HEK293 (cell line): Measurements from ENCODE around the gene GDA.

Source experiments
- CTCF ChIA-PET: fragments of 350-600 bp; formaldehyde crosslinking; extraction: SDS; loops from one replicate; lab custom pipeline; 2021; ENCODE audit warnings: antibody characterized with exemption; lab: Yijun Ruan, JAX
- POLR2A ChIA-PET: fragments of 300-600 bp; formaldehyde crosslinking; extraction: SDS; loops from one replicate; lab custom pipeline; 2020; ENCODE audit warnings: antibody characterized with exemption, inconsistent platforms; lab: Yijun Ruan, JAX
- H3K27ac ChIP-seq: fragments of 200-500 bp; sonication (Bioruptor generic); 2 replicates; pipeline ENCODE4 v1.5.1; 2014; ENCODE audit warnings: low read depth, low read length, control low read depth, inconsistent platforms; ENCODE audit errors: extremely low read depth
- H3K36me3 ChIP-seq, 2 experiments: fragments of 200-500 bp in 1 of 2; sonication (Bioruptor generic) in 1 of 2; 1 replicate in 1 of 2; 2 replicates in 1 of 2; pipeline ENCODE4 v1.5.1; 2014 to 2017; ENCODE audit warnings: inconsistent platforms in 2 of 2, low read length in 2 of 2; ENCODE audit not compliant: control insufficient read depth in 2 of 2, insufficient read depth in 1 of 2
- H3K4me1 ChIP-seq: fragments of 200-500 bp; sonication (Bioruptor generic); 2 replicates; pipeline ENCODE4 v1.5.1; 2014; ENCODE audit warnings: mild to moderate bottlenecking, low read length, inconsistent platforms; ENCODE audit not compliant: control insufficient read depth, insufficient read depth
- H3K4me3 ChIP-seq: 2 replicates; pipeline ENCODE4 v1.5.1; 2011; ENCODE audit warnings: low read depth, mild to moderate bottlenecking, control low read depth, low read length, moderate library complexity
- H3K9me3 ChIP-seq: fragments of 200-500 bp; sonication (Bioruptor generic); 2 replicates; pipeline ENCODE4 v1.5.1; 2014; ENCODE audit warnings: low read depth, low read length, inconsistent platforms; ENCODE audit not compliant: control insufficient read depth, insufficient read depth
- BCL6B ChIP-seq: fragments of 450-650 bp; formaldehyde crosslinking; IDR thresholded peaks from 2 replicates; pipeline ENCODE4 v1.5.1; 2017; ENCODE audit warnings: missing biosample characterization, missing genetic modification characterization
- GLI2 ChIP-seq: fragments of 450-650 bp; formaldehyde crosslinking; IDR thresholded peaks from 2 replicates; pipeline ENCODE4; 2017; ENCODE audit warnings: missing biosample characterization, missing genetic modification characterization, low read depth, borderline replicate concordance
- HOXD13 ChIP-seq: sonication (generic); formaldehyde crosslinking; IDR thresholded peaks from 2 replicates; pipeline ENCODE4 v1.8.0; 2022; ENCODE audit warnings: missing genetic modification reagents, borderline replicate concordance
- KLF17 ChIP-seq: fragments of 450-650 bp; formaldehyde crosslinking; IDR thresholded peaks from 2 replicates; pipeline ENCODE4 v1.5.1; 2016; ENCODE audit warnings: missing biosample characterization, missing genetic modification characterization
- KLF8 ChIP-seq: fragments of 450-650 bp; formaldehyde crosslinking; IDR thresholded peaks from 2 replicates; pipeline ENCODE4 v1.5.1; 2016; ENCODE audit warnings: missing biosample characterization, missing genetic modification characterization
- PRDM6 ChIP-seq: fragments of 450-650 bp; formaldehyde crosslinking; IDR thresholded peaks from 2 replicates; pipeline ENCODE4 v1.5.1; 2017; ENCODE audit warnings: missing biosample characterization, missing genetic modification characterization
- ZBTB1 ChIP-seq: fragments of 450-650 bp; formaldehyde crosslinking; IDR thresholded peaks from 2 replicates; pipeline ENCODE4 v1.5.1; 2016; ENCODE audit warnings: missing biosample characterization, missing genetic modification characterization
- ZNF112 ChIP-seq: fragments of 450-650 bp; formaldehyde crosslinking; IDR thresholded peaks from 2 replicates; pipeline ENCODE4 v1.5.0; 2017; ENCODE audit warnings: missing biosample characterization, missing genetic modification characterization
- ZNF311 ChIP-seq: fragments of 450-650 bp; formaldehyde crosslinking; IDR thresholded peaks from 2 replicates; pipeline ENCODE4 v1.5.1; 2017; ENCODE audit warnings: missing biosample characterization, missing genetic modification characterization, borderline replicate concordance
- ZNF473 ChIP-seq: fragments of 450-650 bp; formaldehyde crosslinking; IDR thresholded peaks from 2 replicates; pipeline ENCODE4 v1.5.1; 2017; ENCODE audit warnings: missing biosample characterization, missing genetic modification characterization
- ZNF48 ChIP-seq: fragments of 450-650 bp; formaldehyde crosslinking; IDR thresholded peaks from 2 replicates; pipeline ENCODE4 v1.5.1; 2016; ENCODE audit warnings: missing biosample characterization, missing genetic modification characterization
- ZNF560 ChIP-seq: fragments of 450-650 bp; formaldehyde crosslinking; IDR thresholded peaks from 2 replicates; pipeline ENCODE4 v1.5.1; 2017; ENCODE audit warnings: missing biosample characterization, missing genetic modification characterization, borderline replicate concordance
- ZNF561 ChIP-seq: fragments of 450-650 bp; IDR thresholded peaks from 2 replicates; pipeline ENCODE4 v1.5.1; 2018; ENCODE audit warnings: missing biosample characterization, missing genetic modification characterization, borderline replicate concordance
- ZNF621 ChIP-seq: fragments of 450-650 bp; formaldehyde crosslinking; IDR thresholded peaks from 2 replicates; pipeline ENCODE4 v1.5.1; 2017; ENCODE audit warnings: missing biosample characterization, missing genetic modification characterization
- ZNF701 ChIP-seq: fragments of 450-650 bp; formaldehyde crosslinking; IDR thresholded peaks from 2 replicates; pipeline ENCODE4 v1.5.1; 2016; ENCODE audit warnings: missing biosample characterization, missing genetic modification characterization
- ZNF777 ChIP-seq: fragments of 450-650 bp; formaldehyde crosslinking; IDR thresholded peaks from 2 replicates; pipeline ENCODE4 v1.5.1; 2017; ENCODE audit warnings: missing biosample characterization, missing genetic modification characterization, borderline replicate concordance
- ZNF792 ChIP-seq: fragments of 450-650 bp; formaldehyde crosslinking; IDR thresholded peaks from 2 replicates; pipeline ENCODE4 v1.5.1; 2016; ENCODE audit warnings: missing biosample characterization, missing genetic modification characterization
- ZSCAN16 ChIP-seq: fragments of 450-650 bp; formaldehyde crosslinking; IDR thresholded peaks from 2 replicates; pipeline ENCODE4 v1.5.1; 2016; ENCODE audit warnings: missing biosample characterization, missing genetic modification characterization
- TF ChIP-seq, protein P1 (sequence below): fragments of 450-650 bp; formaldehyde crosslinking; IDR thresholded peaks from 2 replicates; pipeline ENCODE4; 2016; ENCODE audit warnings: missing biosample characterization, missing genetic modification characterization
- TF ChIP-seq, protein P2 (sequence below): fragments of 450-650 bp; formaldehyde crosslinking; IDR thresholded peaks from 2 replicates; pipeline ENCODE4 v1.5.1; 2016; ENCODE audit warnings: missing biosample characterization, missing genetic modification characterization
- TF ChIP-seq, protein P3 (sequence below): fragments of 450-650 bp; formaldehyde crosslinking; IDR thresholded peaks from 2 replicates; pipeline ENCODE4 v1.5.1; 2017; ENCODE audit warnings: missing biosample characterization, missing genetic modification characterization
- TF ChIP-seq, protein P4 (sequence below): sonication (generic); formaldehyde crosslinking; IDR thresholded peaks from 2 replicates; pipeline ENCODE4 v1.8.1; 2022; ENCODE audit warnings: mild to moderate bottlenecking, moderate library complexity, missing genetic modification reagents
- TF ChIP-seq, protein P5 (sequence below): fragments of 450-650 bp; formaldehyde crosslinking; IDR thresholded peaks from 2 replicates; pipeline ENCODE4 v1.5.1; 2016; ENCODE audit warnings: missing biosample characterization, missing genetic modification characterization

The GDA gene

DNA sequence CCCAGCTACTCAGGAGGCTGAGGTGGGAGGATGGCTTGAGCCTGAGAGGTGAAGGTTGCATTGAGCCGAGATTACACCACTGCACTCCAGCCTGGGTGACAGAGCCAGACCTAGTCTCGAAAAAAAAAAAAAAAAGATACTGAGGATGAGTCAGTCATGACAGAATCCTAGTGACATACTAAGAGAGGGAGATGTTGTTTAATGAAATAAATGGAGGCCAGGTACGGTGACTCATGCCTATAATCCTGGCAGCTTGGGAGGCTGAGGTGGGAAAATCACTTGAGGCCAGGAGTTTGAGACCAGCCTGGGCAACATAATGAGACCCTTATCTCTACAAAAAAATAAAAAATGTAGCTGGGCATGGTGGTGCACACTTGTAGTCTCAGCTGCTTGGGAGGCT lies 108.6 kb downstream of the GDA start (continued):
- no peak for TF ChIP-seq ZNF561 (tag by site-specific recombination)
- TF ChIP-seq GLI2 (tag by site-specific recombination): no peak
- TF ChIP-seq, protein P1, sequence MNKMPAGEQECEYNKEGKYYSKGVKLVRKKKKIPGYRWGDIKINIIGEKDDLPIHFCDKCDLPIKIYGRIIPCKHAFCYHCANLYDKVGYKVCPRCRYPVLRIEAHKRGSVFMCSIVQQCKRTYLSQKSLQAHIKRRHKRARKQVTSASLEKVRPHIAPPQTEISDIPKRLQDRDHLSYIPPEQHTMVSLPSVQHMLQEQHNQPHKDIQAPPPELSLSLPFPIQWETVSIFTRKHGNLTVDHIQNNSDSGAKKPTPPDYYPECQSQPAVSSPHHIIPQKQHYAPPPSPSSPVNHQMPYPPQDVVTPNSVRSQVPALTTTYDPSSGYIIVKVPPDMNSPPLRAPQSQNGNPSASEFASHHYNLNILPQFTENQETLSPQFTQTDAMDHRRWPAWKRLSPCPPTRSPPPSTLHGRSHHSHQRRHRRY (tag by site-specific recombination): no peak
- TF ChIP-seq, protein P2, sequence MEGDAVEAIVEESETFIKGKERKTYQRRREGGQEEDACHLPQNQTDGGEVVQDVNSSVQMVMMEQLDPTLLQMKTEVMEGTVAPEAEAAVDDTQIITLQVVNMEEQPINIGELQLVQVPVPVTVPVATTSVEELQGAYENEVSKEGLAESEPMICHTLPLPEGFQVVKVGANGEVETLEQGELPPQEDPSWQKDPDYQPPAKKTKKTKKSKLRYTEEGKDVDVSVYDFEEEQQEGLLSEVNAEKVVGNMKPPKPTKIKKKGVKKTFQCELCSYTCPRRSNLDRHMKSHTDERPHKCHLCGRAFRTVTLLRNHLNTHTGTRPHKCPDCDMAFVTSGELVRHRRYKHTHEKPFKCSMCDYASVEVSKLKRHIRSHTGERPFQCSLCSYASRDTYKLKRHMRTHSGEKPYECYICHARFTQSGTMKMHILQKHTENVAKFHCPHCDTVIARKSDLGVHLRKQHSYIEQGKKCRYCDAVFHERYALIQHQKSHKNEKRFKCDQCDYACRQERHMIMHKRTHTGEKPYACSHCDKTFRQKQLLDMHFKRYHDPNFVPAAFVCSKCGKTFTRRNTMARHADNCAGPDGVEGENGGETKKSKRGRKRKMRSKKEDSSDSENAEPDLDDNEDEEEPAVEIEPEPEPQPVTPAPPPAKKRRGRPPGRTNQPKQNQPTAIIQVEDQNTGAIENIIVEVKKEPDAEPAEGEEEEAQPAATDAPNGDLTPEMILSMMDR (tag by site-specific recombination): no peak
- TF ChIP-seq ZNF112 (tag by site-specific recombination): no peak

DNA sequence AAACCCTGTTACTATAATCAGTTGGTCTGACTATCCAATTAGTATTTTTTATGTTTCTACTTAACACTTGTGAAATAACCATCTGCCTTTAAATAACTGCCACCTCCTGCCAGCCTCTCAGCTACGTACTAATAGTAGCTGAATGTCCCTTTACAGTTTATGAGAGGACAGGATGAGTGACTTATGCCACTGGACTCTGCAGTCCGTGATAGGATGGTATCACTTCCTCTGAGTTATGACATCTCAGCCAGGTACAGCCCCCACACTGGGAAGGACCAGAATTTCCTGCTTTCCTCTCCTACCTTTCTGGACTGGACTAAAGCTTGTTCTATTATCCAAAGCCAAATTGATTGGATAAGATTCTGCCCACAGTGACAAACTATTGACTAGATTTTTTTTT lies 112.8 kb downstream of the GDA start:
- Histone ChIP-seq H3K4me1 (no peaks in the 10 kb centered on the region), H3K9me3 (no peaks in the 10 kb centered on the region), H3K4me3 (no peak overlapping the region), H3K36me3 (no peaks in the 10 kb centered on the region), H3K27ac (no peak overlapping the region)
- ChIA-PET CTCF (interaction anchor here (2.8 kb wide), 1 partner anchor 10 kb away, joined by 11 read pairs; no protein-coding TSS in a partner anchor), POLR2A (no interaction called here)
- TF ChIP-seq, protein P3, sequence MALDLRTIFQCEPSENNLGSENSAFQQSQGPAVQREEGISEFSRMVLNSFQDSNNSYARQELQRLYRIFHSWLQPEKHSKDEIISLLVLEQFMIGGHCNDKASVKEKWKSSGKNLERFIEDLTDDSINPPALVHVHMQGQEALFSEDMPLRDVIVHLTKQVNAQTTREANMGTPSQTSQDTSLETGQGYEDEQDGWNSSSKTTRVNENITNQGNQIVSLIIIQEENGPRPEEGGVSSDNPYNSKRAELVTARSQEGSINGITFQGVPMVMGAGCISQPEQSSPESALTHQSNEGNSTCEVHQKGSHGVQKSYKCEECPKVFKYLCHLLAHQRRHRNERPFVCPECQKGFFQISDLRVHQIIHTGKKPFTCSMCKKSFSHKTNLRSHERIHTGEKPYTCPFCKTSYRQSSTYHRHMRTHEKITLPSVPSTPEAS (tag by site-specific recombination): no peak
- TF ChIP-seq ZNF560 (tag by site-specific recombination) (no peak), PRDM6 (tag by site-specific recombination) (no peak), ZNF621 (tag by site-specific recombination) (no peak), ZNF792 (tag by site-specific recombination) (no peak), ZNF311 (no peak), ZNF777 (tag by site-specific recombination) (no peak), BCL6B (tag by site-specific recombination) (no peak)
- TF ChIP-seq, protein P4, sequence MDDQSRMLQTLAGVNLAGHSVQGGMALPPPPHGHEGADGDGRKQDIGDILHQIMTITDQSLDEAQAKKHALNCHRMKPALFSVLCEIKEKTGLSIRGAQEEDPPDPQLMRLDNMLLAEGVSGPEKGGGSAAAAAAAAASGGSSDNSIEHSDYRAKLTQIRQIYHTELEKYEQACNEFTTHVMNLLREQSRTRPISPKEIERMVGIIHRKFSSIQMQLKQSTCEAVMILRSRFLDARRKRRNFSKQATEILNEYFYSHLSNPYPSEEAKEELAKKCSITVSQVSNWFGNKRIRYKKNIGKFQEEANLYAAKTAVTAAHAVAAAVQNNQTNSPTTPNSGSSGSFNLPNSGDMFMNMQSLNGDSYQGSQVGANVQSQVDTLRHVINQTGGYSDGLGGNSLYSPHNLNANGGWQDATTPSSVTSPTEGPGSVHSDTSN: no peak

DNA sequence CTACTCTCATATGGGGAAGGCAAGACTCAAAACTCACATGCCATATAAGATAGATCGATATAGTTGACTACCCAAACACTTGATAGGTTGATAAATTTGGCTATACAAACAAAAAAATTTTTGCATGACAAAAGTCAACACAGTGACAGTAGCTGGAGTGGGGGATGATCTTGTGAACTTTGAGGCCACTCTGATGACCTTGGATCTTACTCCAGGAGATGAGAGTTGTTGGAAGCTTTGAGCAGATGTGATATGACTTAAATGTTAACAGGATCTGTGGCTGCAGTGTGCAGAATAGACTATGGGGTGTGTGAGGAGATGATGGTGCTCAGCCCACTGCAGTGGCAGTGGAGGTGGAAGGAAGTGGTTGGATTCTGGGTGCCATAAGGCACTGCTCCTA lies 114.3 kb downstream of the GDA start:
- Histone ChIP-seq H3K4me3 (no peak overlapping the region), H3K9me3 (no peaks in the 10 kb centered on the region), H3K36me3 (no peaks in the 10 kb centered on the region), H3K4me1 (no peaks in the 10 kb centered on the region), H3K27ac (no peak overlapping the region)
- ChIA-PET CTCF (interaction anchor here (0.6 kb wide), 1 partner anchor 99 kb away, joined by 3 read pairs; no protein-coding TSS in a partner anchor), POLR2A (no interaction called here)
- no peak for TF ChIP-seq ZNF48 (tag by site-specific recombination)
- no peak for TF ChIP-seq KLF8 (tag by site-specific recombination)
- TF ChIP-seq ZNF112 (tag by site-specific recombination): no peak
- no peak for TF ChIP-seq ZBTB1 (tag by site-specific recombination)
- TF ChIP-seq, protein P5, sequence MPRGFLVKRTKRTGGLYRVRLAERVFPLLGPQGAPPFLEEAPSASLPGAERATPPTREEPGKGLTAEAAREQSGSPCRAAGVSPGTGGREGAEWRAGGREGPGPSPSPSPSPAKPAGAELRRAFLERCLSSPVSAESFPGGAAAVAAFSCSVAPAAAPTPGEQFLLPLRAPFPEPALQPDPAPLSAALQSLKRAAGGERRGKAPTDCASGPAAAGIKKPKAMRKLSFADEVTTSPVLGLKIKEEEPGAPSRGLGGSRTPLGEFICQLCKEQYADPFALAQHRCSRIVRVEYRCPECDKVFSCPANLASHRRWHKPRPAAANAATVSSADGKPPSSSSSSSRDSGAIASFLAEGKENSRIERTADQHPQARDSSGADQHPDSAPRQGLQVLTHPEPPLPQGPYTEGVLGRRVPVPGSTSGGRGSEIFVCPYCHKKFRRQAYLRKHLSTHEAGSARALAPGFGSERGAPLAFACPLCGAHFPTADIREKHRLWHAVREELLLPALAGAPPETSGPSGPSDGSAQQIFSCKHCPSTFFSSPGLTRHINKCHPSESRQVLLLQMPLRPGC (tag by site-specific recombination): no peak
- no peak for TF ChIP-seq ZNF621 (tag by site-specific recombination)
- TF ChIP-seq ZSCAN16 (tag by site-specific recombination): no peak
- TF ChIP-seq ZNF473 (tag by site-specific recombination): no peak
- TF ChIP-seq ZNF701 (tag by site-specific recombination): no peak
- no peak for TF ChIP-seq HOXD13
- no peak for TF ChIP-seq KLF17 (tag by site-specific recombination)
